K562 (cell line): Measurements from ENCODE around the gene FAAP24. TPM values are rescaled to one million over a fixed set of nuclear protein-coding genes. Genes with fewer than 3 reads are reported as not detected.

Source experiments
- CEBPB ChIP-seq: fragments of 450-650 bp; IDR thresholded peaks from 2 replicates; pipeline ENCODE4 v1.6.1; 2016; ENCODE audit warnings: missing genetic modification characterization, missing compliant biosample characterization
- CHCHD3 ChIP-seq: fragments of 250-450 bp; sonication (Bioruptor Pico); IDR thresholded peaks from 2 replicates; pipeline ENCODE4 v2.1.2; 2022; ENCODE audit warnings: mild to moderate bottlenecking
- CREBBP ChIP-seq: IDR thresholded peaks from one replicate; pipeline ENCODE4 v1.6.1; 2012; ENCODE audit warnings: low read depth, mild to moderate bottlenecking, control low read depth, inconsistent platforms, low read length
- EGR1 ChIP-seq: fragments of 450-650 bp; conservative IDR thresholded peaks from 2 replicates; pipeline ENCODE4 v1.6.1; 2017; ENCODE audit warnings: mild to moderate bottlenecking
- RAD51 ChIP-seq: fragments of 450-650 bp; IDR thresholded peaks from 2 replicates; pipeline ENCODE4 v1.7.1; 2016; ENCODE audit warnings: low read depth, mild to moderate bottlenecking, borderline replicate concordance
- SAFB2 ChIP-seq: fragments of 200-400 bp; formaldehyde crosslinking; IDR thresholded peaks from 2 replicates; pipeline ENCODE4 v1.6.1; 2018; ENCODE audit warnings: borderline replicate concordance, low read length, low read depth, moderate library complexity; ENCODE audit not compliant: severe bottlenecking
- WHSC1 ChIP-seq: IDR thresholded peaks from one replicate; pipeline ENCODE4 v1.6.1; 2012; ENCODE audit warnings: low read length, control low read depth, inconsistent platforms
- ZBED1 ChIP-seq: IDR thresholded peaks from 2 replicates; pipeline ENCODE4 v1.6.1; 2014
- ZC3H4 ChIP-seq: sonication (generic); formaldehyde crosslinking; IDR thresholded peaks from 2 replicates; pipeline ENCODE4 v1.9.0; 2021; ENCODE audit warnings: missing genetic modification reagents, borderline replicate concordance
- ZNF143 ChIP-seq: sonication (generic); formaldehyde crosslinking; IDR thresholded peaks from 2 replicates; pipeline ENCODE4 v1.9.0; 2022; ENCODE audit warnings: mild to moderate bottlenecking, missing genetic modification reagents
- ZNF316 ChIP-seq: fragments of 450-650 bp; IDR thresholded peaks from 2 replicates; pipeline ENCODE4 v1.6.1; 2016
- ZNF445 ChIP-seq: fragments of 250-450 bp; sonication (Bioruptor Pico); IDR thresholded peaks from 2 replicates; pipeline ENCODE4 v1.4.0; 2020; ENCODE audit warnings: low read depth, mild to moderate bottlenecking, moderate library complexity
- polyA plus RNA-seq, 8 experiments: library from polyadenylated mRNA; depleted of rRNA in 4 of 8; stranded (reverse) in 5 of 8; unstranded in 3 of 8; fragments of >200 nt; fragmentation: Nextera tagmentation in 2 of 8; fragmentation: Illumina TruSeq in 1 of 8; extraction: Ambion mirVana in 2 of 8; extraction: Trizol in 1 of 8; gene quantifications; 2 replicates each; pipeline versions ENCODE4 v1.2.1 to v1.2.3, GENCODE V29; 2011 to 2014; ENCODE audit warnings: inconsistent platforms in 1 of 8, missing spikeins in 1 of 8
- total RNA-seq, 7 experiments: library from RNA; depleted of rRNA in 6 of 7; stranded (reverse); fragments of >200 nt in 6 of 7; fragmentation: Illumina TruSeq in 2 of 7; extraction: Trizol in 2 of 7; gene quantifications; 2 replicates each; pipeline versions ENCODE4 v1.2.1 to v1.2.3, GENCODE V29; 2011 to 2021; ENCODE audit warnings: low replicate concordance in 1 of 7
- TF ChIP-seq, protein P1 (sequence below): fragments of 250-450 bp; sonication (Bioruptor Pico); IDR thresholded peaks from 2 replicates; pipeline ENCODE4 v1.4.0; 2020; ENCODE audit warnings: mild to moderate bottlenecking, moderate library complexity, borderline replicate concordance
- TF ChIP-seq, protein P2 (sequence below): sonication (generic); formaldehyde crosslinking; IDR thresholded peaks from 2 replicates; pipeline ENCODE4 v1.8.1; 2023; ENCODE audit warnings: mild to moderate bottlenecking, missing genetic modification reagents
- TF ChIP-seq, protein P3 (sequence below): fragments of 450-650 bp; IDR thresholded peaks from one replicate; pipeline ENCODE4 v1.6.1; 2018; ENCODE audit warnings: mild to moderate bottlenecking, moderate library complexity; ENCODE audit not compliant: partially characterized antibody
- TF ChIP-seq, protein P4 (sequence below): IDR thresholded peaks from 3 replicates; pipeline ENCODE4 v1.6.1; 2011; ENCODE audit warnings: borderline replicate concordance, mild to moderate bottlenecking, moderate library complexity; ENCODE audit not compliant: insufficient read length; ENCODE audit errors: extremely low read depth
- TF ChIP-seq, protein P5 (sequence below): sonication (generic); IDR thresholded peaks from 2 replicates; pipeline ENCODE4 v1.6.1; 2016

The FAAP24 gene
- total and polyA plus RNA-seq, 9 of the 15 experiments (the other 6 are each of a cell fraction or from before 2014, with no cell fraction given), result 4.6 to 21.6 (median 8.2) TPM

DNA sequence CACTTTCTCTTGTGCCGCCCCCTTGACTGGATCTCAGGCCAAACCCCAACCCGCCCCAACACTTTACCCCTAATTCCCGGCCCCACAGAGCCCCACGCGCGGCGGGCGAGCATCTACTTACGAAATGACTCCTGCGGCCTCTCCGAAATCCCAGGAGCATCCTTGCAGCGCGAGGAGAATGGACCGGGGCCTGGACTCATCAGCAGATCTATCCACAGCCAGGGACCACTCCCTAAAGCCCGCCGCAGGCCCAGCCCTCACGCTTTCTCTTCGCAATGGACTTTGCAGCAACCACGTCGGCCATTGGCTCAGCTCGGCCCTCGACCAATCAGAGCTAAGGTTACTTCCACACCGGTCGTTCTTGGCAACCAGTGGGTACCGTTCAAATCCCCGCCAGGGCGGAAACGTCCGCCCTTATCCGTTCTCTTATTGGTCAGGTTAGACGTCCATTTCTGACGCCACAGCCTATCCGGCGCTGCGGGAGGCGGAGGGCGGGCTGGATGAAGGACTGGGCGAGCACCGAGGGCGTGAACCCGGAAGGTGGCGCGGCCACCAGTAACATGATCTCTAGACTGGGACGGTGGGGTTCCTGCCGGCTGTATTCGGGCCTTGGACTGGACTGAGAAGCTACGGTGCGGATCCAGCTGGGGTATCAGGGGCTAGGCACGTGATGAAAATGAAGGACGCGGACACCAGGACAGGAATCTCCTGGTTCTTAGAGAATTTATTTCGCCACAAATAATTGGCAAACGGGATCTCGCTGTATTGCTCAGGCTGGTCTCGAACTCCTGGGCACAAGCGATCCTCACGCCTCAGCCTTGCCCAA lies at the start of gene FAAP24, which contains the start of gene CEP89 (continued):
- TF ChIP-seq, protein P1, sequence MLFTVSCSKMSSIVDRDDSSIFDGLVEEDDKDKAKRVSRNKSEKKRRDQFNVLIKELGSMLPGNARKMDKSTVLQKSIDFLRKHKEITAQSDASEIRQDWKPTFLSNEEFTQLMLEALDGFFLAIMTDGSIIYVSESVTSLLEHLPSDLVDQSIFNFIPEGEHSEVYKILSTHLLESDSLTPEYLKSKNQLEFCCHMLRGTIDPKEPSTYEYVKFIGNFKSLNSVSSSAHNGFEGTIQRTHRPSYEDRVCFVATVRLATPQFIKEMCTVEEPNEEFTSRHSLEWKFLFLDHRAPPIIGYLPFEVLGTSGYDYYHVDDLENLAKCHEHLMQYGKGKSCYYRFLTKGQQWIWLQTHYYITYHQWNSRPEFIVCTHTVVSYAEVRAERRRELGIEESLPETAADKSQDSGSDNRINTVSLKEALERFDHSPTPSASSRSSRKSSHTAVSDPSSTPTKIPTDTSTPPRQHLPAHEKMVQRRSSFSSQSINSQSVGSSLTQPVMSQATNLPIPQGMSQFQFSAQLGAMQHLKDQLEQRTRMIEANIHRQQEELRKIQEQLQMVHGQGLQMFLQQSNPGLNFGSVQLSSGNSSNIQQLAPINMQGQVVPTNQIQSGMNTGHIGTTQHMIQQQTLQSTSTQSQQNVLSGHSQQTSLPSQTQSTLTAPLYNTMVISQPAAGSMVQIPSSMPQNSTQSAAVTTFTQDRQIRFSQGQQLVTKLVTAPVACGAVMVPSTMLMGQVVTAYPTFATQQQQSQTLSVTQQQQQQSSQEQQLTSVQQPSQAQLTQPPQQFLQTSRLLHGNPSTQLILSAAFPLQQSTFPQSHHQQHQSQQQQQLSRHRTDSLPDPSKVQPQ (CRISPR knock-in tag), result no peak
- no peak for TF ChIP-seq ZC3H4 (CRISPR knock-in tag)
- no peak; the same call in 1 of the 2 replicates for TF ChIP-seq EGR1
- TF ChIP-seq, protein P2, sequence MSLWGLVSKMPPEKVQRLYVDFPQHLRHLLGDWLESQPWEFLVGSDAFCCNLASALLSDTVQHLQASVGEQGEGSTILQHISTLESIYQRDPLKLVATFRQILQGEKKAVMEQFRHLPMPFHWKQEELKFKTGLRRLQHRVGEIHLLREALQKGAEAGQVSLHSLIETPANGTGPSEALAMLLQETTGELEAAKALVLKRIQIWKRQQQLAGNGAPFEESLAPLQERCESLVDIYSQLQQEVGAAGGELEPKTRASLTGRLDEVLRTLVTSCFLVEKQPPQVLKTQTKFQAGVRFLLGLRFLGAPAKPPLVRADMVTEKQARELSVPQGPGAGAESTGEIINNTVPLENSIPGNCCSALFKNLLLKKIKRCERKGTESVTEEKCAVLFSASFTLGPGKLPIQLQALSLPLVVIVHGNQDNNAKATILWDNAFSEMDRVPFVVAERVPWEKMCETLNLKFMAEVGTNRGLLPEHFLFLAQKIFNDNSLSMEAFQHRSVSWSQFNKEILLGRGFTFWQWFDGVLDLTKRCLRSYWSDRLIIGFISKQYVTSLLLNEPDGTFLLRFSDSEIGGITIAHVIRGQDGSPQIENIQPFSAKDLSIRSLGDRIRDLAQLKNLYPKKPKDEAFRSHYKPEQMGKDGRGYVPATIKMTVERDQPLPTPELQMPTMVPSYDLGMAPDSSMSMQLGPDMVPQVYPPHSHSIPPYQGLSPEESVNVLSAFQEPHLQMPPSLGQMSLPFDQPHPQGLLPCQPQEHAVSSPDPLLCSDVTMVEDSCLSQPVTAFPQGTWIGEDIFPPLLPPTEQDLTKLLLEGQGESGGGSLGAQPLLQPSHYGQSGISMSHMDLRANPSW (CRISPR knock-in tag), result no peak
- TF ChIP-seq, protein P3, sequence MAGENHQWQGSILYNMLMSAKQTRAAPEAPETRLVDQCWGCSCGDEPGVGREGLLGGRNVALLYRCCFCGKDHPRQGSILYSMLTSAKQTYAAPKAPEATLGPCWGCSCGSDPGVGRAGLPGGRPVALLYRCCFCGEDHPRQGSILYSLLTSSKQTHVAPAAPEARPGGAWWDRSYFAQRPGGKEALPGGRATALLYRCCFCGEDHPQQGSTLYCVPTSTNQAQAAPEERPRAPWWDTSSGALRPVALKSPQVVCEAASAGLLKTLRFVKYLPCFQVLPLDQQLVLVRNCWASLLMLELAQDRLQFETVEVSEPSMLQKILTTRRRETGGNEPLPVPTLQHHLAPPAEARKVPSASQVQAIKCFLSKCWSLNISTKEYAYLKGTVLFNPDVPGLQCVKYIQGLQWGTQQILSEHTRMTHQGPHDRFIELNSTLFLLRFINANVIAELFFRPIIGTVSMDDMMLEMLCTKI, result no peak
- TF ChIP-seq ZNF143 (CRISPR knock-in tag), result no peak
- no peak for TF ChIP-seq WHSC1
- no peak for TF ChIP-seq ZBED1
- TF ChIP-seq CHCHD3 (CRISPR knock-in tag), result no peak
- no peak for TF ChIP-seq ZNF445 (CRISPR knock-in tag)
- no peak for TF ChIP-seq CEBPB (tag)
- no peak for TF ChIP-seq RAD51
- no peak for TF ChIP-seq SAFB2
- TF ChIP-seq, protein P4, sequence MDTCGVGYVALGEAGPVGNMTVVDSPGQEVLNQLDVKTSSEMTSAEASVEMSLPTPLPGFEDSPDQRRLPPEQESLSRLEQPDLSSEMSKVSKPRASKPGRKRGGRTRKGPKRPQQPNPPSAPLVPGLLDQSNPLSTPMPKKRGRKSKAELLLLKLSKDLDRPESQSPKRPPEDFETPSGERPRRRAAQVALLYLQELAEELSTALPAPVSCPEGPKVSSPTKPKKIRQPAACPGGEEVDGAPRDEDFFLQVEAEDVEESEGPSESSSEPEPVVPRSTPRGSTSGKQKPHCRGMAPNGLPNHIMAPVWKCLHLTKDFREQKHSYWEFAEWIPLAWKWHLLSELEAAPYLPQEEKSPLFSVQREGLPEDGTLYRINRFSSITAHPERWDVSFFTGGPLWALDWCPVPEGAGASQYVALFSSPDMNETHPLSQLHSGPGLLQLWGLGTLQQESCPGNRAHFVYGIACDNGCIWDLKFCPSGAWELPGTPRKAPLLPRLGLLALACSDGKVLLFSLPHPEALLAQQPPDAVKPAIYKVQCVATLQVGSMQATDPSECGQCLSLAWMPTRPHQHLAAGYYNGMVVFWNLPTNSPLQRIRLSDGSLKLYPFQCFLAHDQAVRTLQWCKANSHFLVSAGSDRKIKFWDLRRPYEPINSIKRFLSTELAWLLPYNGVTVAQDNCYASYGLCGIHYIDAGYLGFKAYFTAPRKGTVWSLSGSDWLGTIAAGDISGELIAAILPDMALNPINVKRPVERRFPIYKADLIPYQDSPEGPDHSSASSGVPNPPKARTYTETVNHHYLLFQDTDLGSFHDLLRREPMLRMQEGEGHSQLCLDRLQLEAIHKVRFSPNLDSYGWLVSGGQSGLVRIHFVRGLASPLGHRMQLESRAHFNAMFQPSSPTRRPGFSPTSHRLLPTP, result peak; percentile 62
- TF ChIP-seq, protein P5, sequence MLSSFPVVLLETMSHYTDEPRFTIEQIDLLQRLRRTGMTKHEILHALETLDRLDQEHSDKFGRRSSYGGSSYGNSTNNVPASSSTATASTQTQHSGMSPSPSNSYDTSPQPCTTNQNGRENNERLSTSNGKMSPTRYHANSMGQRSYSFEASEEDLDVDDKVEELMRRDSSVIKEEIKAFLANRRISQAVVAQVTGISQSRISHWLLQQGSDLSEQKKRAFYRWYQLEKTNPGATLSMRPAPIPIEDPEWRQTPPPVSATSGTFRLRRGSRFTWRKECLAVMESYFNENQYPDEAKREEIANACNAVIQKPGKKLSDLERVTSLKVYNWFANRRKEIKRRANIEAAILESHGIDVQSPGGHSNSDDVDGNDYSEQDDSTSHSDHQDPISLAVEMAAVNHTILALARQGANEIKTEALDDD, result no peak
- TF ChIP-seq CREBBP, result no peak
- TF ChIP-seq ZNF316, result no peak
